ENCODE measurements around the gene CACNG4.

GRCh38 chr17:66957343-66957742 is 7.2 kb upstream of the CACNG4 start:
- TF ChIP-seq CTCF (conservative IDR thresholded peaks at IDR 0.05): no peak
- no peak for TF ChIP-seq ZFX (IDR thresholded peaks at IDR 0.05)

All from C4-2B (cell line).